Measurements from ENCODE around the gene DCAF17. TPM values are rescaled to one million over a fixed set of nuclear protein-coding genes. Genes with fewer than 3 reads are reported as not detected.

The DCAF17 gene
- total and polyA plus RNA-seq, 7 donors, result 3.1 to 10.8 (median 7.5) TPM

DNA sequence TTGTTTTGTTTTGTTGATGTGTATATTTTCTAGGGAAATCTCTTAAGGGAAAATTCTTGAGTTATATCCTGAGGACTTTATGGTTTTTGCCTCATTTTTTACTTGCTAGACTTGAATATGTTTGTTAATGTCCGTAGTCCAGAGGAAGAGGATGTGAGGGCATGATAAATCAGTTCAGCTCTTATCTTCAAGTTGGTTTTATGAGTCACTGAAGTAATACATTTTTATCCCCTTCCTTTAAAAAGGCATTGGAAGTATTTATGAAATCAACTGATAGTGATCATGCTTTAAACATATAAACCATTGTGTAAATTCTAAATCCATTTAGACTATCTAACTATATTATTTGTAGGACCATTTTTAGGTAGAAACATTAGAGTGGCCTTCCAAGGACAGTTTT, 44.3 kb downstream of the DCAF17 start:
- Histone ChIP-seq H3K4me1 (no peaks in the 10 kb centered on the region), H3K27me3 (ENCODE audit: insufficient read depth in 3 of 3, low read length in 2 of 3) (no peaks in the 10 kb centered on the region), H3K27ac (no peak overlapping the region), H3K4me3 (no peak overlapping the region), H3K36me3 (ENCODE audit: insufficient read depth in 1 of 2, low read depth in 1 of 2) (peaks cover 7 to 93% of the 10 kb centered on the region in 2 donors), H3K9me3 (no peaks in the 10 kb centered on the region)
- intact Hi-C loops (cut with DNase I), result no loop called here
- DNase-seq (no peak), ATAC-seq (no peak)
- TF ChIP-seq, protein P1, sequence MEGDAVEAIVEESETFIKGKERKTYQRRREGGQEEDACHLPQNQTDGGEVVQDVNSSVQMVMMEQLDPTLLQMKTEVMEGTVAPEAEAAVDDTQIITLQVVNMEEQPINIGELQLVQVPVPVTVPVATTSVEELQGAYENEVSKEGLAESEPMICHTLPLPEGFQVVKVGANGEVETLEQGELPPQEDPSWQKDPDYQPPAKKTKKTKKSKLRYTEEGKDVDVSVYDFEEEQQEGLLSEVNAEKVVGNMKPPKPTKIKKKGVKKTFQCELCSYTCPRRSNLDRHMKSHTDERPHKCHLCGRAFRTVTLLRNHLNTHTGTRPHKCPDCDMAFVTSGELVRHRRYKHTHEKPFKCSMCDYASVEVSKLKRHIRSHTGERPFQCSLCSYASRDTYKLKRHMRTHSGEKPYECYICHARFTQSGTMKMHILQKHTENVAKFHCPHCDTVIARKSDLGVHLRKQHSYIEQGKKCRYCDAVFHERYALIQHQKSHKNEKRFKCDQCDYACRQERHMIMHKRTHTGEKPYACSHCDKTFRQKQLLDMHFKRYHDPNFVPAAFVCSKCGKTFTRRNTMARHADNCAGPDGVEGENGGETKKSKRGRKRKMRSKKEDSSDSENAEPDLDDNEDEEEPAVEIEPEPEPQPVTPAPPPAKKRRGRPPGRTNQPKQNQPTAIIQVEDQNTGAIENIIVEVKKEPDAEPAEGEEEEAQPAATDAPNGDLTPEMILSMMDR (IDR thresholded peaks at IDR 0.05), result no peak
- WGBS, 3 donors, result 79 to 92% (median 85%) methylated on average over 1 of the region's 1 CpG

DNA sequence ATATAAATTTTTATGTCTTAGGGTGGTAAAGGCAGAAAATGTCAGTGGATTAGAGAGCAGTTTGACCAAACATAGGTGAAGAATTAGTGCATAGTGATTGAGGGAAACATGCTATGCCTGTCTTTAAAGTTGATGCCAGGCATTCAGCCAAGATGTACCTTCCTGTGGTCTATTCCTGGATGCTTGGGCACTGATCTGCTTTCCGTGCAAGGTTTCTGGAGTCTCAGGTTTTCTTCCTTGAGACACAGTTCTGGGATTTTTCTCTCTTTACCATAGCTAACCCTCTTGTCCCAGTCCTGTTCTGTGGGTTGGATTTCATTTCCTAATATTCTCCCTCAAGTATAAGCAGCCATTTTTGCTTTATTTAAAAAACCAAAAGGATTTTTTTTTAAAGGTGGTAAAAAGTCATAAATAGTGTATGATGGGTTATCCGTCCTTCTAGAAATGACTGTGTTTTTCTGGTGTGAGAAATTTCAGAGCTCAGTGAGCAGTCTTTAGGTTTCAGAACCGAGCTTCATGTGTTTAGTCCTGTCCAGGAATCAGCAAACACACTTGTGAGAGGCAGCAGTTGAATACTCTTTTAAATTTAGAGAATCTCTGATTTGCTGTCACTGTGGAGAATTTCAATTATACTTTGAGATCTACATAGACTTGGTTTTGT, 45.3 kb downstream of the DCAF17 start:
- no peaks in the 10 kb centered on the region for H3K4me1 ChIP-seq
- H3K9me3 ChIP-seq, result no peaks in the 10 kb centered on the region
- no peak overlapping the region for H3K4me3 ChIP-seq
- H3K36me3 ChIP-seq (ENCODE audit: insufficient read depth in 1 of 2, low read depth in 1 of 2), result peaks cover 7 to 84% of the 10 kb centered on the region in 2 donors
- no peaks in the 10 kb centered on the region for H3K27me3 ChIP-seq (ENCODE audit: insufficient read depth in 3 of 3, low read length in 2 of 3)
- intact Hi-C loops (cut with DNase I), result no loop called here
- TF ChIP-seq, protein P1 (IDR thresholded peaks at IDR 0.05), result no peak
- DNase-seq, result no peak
- no peak overlapping the region for H3K27ac ChIP-seq
- WGBS, 3 donors, result 66 to 84% (median 71%) methylated on average over 3 of the region's 3 CpGs
- ATAC-seq, result no peak

DNA sequence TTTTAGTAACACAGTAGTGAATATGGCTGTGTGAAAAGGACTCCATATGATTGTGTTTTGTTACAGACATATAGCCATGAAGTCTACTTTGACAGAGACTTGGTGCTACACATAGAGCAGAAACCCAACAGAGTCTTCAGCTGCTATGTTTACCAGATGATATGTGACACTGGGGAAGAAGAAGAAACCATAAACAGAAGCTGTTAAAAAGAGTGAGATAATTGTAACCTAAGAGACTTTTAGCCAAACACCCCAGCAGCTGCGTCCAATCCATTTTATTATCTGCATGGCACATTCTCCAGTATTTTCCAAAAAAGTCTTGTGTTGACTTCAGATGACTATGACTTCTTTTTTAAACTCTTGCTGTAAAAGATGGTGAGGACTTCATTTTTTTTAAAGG, 46.9 kb downstream of the DCAF17 start:
- Histone ChIP-seq H3K4me3 (no peak overlapping the region), H3K27me3 (ENCODE audit: insufficient read depth in 3 of 3, low read length in 2 of 3) (no peaks in the 10 kb centered on the region), H3K27ac (no peak overlapping the region), H3K9me3 (no peaks in the 10 kb centered on the region), H3K36me3 (ENCODE audit: insufficient read depth in 1 of 2, low read depth in 1 of 2) (peaks cover 4 to 70% of the 10 kb centered on the region in 2 donors), H3K4me1 (no peaks in the 10 kb centered on the region)
- intact Hi-C loops (cut with DNase I), result no loop called here
- ATAC-seq (no peak), DNase-seq (no peak)
- TF ChIP-seq, protein P1 (IDR thresholded peaks at IDR 0.05), result no peak
- WGBS, 3 donors, result 83 to 95% (median 89%) methylated on average over 1 of the region's 1 CpG

DNA sequence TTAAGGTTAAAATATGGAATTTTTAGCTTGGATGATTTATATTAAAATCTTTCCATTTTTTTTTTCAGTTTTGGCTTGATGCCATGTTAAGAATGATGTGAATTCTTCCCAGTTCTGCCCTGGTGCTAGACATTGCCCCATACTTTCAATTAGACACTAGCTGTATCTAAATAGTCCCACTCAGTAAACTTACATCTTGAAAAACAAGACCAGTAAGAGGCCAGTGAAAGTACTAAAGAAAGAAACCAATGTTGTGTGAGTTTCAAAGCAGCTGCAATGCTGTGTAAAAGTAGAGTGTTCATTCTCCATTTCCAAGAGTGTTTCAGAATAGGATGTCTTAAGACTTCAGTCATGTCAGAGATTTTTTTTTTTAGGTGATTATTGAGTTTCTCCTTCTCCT, 48.3 kb downstream of the DCAF17 start:
- Histone ChIP-seq H3K4me3 (no peak overlapping the region), H3K27ac (no peak overlapping the region), H3K27me3 (ENCODE audit: insufficient read depth in 3 of 3, low read length in 2 of 3) (no peaks in the 10 kb centered on the region), H3K36me3 (ENCODE audit: insufficient read depth in 1 of 2, low read depth in 1 of 2) (peaks cover 4 to 60% of the 10 kb centered on the region in 2 donors), H3K4me1 (no peaks in the 10 kb centered on the region), H3K9me3 (no peaks in the 10 kb centered on the region)
- intact Hi-C loops (cut with DNase I), result no loop called here
- DNase-seq, result no peak
- TF ChIP-seq, protein P1 (IDR thresholded peaks at IDR 0.05), result no peak
- ATAC-seq, result no peak

DNA sequence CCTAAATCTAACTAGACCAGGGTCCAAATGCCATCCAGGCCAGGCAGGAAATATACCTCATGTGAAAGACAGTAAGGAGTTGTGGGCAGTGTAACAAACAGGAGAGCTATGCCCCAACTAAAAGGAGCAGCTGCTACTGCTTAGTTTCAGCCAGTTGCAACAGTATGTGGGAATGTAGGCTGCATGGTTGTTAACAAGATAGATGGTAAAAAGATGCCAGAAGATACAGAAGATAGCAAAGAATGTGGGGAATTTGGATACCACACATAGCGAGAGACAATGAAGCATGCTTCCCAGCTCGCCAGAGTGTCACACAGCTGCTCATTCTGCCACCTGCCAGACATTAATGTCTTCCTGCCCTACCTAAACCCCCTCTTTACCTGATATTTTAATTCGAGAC, 48.9 kb downstream of the DCAF17 start:
- H3K9me3 ChIP-seq, result no peaks in the 10 kb centered on the region
- no peaks in the 10 kb centered on the region for H3K4me1 ChIP-seq
- intact Hi-C loops (cut with DNase I), result no loop called here
- H3K4me3 ChIP-seq, result no peak overlapping the region
- 37 to 59% (median 47%) methylated on average over 3 of the region's 3 CpGs for WGBS, 3 donors
- ATAC-seq (peak in 1 of 4 donors; percentile 49), DNase-seq (no peak)
- TF ChIP-seq, protein P1 (IDR thresholded peaks at IDR 0.05), result no peak
- H3K27me3 ChIP-seq (ENCODE audit: insufficient read depth in 3 of 3, low read length in 2 of 3), result no peaks in the 10 kb centered on the region
- H3K36me3 ChIP-seq (ENCODE audit: insufficient read depth in 1 of 2, low read depth in 1 of 2), result peaks cover 0 to 54% of the 10 kb centered on the region in 2 donors
- no peak overlapping the region for H3K27ac ChIP-seq
